SU-DHL-6 (cell line): ENCODE measurements around the gene TOM1L2.

ENCODE experiments used
- EZH2phosphoT487 ChIP-seq: fragments of 200-600 bp; sonication (generic), shearing (Covaris generic); conservative IDR thresholded peaks from 2 replicates; pipeline ENCODE4 v1.6.1; 2018; ENCODE audit warnings: mild to moderate bottlenecking, antibody characterized with exemption, low read length, moderate library complexity, mixed read lengths
- TF ChIP-seq, protein P1 (sequence below): fragments of 200-600 bp; sonication (generic); IDR thresholded peaks from one replicate; pipeline ENCODE4 v1.5.1; 2017; ENCODE audit warnings: antibody characterized with exemption, mild to moderate bottlenecking, low read length, moderate library complexity; ENCODE audit not compliant: insufficient read depth, poor library complexity, severe bottlenecking

- TF ChIP-seq, protein P1, sequence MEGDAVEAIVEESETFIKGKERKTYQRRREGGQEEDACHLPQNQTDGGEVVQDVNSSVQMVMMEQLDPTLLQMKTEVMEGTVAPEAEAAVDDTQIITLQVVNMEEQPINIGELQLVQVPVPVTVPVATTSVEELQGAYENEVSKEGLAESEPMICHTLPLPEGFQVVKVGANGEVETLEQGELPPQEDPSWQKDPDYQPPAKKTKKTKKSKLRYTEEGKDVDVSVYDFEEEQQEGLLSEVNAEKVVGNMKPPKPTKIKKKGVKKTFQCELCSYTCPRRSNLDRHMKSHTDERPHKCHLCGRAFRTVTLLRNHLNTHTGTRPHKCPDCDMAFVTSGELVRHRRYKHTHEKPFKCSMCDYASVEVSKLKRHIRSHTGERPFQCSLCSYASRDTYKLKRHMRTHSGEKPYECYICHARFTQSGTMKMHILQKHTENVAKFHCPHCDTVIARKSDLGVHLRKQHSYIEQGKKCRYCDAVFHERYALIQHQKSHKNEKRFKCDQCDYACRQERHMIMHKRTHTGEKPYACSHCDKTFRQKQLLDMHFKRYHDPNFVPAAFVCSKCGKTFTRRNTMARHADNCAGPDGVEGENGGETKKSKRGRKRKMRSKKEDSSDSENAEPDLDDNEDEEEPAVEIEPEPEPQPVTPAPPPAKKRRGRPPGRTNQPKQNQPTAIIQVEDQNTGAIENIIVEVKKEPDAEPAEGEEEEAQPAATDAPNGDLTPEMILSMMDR = no peak
- TF ChIP-seq EZH2phosphoT487 = no peak
Measured at GRCh38 chr17:17981330-17981729, 9.1 kb upstream of the TOM1L2 start.
